Measurements from ENCODE around the gene SLC35F3.

GRCh38 chr1:233919786-233920185, 15.3 kb downstream of the SLC35F3 start:
- no peak for TF ChIP-seq RAD21 (conservative IDR thresholded peaks at IDR 0.05)
- TF ChIP-seq, protein P1, sequence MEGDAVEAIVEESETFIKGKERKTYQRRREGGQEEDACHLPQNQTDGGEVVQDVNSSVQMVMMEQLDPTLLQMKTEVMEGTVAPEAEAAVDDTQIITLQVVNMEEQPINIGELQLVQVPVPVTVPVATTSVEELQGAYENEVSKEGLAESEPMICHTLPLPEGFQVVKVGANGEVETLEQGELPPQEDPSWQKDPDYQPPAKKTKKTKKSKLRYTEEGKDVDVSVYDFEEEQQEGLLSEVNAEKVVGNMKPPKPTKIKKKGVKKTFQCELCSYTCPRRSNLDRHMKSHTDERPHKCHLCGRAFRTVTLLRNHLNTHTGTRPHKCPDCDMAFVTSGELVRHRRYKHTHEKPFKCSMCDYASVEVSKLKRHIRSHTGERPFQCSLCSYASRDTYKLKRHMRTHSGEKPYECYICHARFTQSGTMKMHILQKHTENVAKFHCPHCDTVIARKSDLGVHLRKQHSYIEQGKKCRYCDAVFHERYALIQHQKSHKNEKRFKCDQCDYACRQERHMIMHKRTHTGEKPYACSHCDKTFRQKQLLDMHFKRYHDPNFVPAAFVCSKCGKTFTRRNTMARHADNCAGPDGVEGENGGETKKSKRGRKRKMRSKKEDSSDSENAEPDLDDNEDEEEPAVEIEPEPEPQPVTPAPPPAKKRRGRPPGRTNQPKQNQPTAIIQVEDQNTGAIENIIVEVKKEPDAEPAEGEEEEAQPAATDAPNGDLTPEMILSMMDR (IDR thresholded peaks at IDR 0.05; ENCODE audit: poor library complexity, severe bottlenecking), result no peak
- TF ChIP-seq TAF1 (IDR thresholded peaks at IDR 0.05; ENCODE audit: low read depth), result no peak
- TF ChIP-seq REST (IDR thresholded peaks at IDR 0.05; ENCODE audit: borderline replicate concordance), result no peak
- no peak for TF ChIP-seq POLR2AphosphoS5 (IDR thresholded peaks at IDR 0.05)
- no peak for TF ChIP-seq EZH2 (IDR thresholded peaks at IDR 0.05; ENCODE audit: borderline replicate concordance, insufficient read depth, low read length, poor library complexity, severe bottlenecking)
- no peak for TF ChIP-seq EP300 (conservative IDR thresholded peaks at IDR 0.05; ENCODE audit: poor library complexity, severe bottlenecking)
